Measurements from ENCODE around the gene SUSD1. TPM values are rescaled to one million over a fixed set of nuclear protein-coding genes. Genes with fewer than 3 reads are reported as not detected.

Gene SUSD1
- total RNA-seq, 4 donors from 2014 or later, result 2.6 to 6.2 (median 3.4) TPM

- TF ChIP-seq CTCF (IDR thresholded peaks at IDR 0.05) (no peak), POLR2A (IDR thresholded peaks at IDR 0.05) (no peak)
- no peak overlapping the region for H3K4me3 ChIP-seq (ENCODE audit: low read depth, poor library complexity, severe bottlenecking)
- 92 to 98% methylated on average over 5 of the region's 5 CpGs for whole genome bisulfite sequencing, 2 donors
- intact Hi-C loops (cut with DNase I; ENCODE audit: low total_unique reads), result no loop called here
- DNase-seq (ENCODE audit: low spot score in 2 of 2), result no peak
Measured at GRCh38 chr9:112042769-112043168, 132.3 kb downstream of the SUSD1 start.

GRCh38 chr9:112042244-112042638 is 132.9 kb downstream of the SUSD1 start:
- WGBS, 2 donors, result 80 to 84% methylated on average over 3 of the region's 3 CpGs
- no peak overlapping the region for H3K4me3 ChIP-seq (ENCODE audit: low read depth, poor library complexity, severe bottlenecking)
- TF ChIP-seq POLR2A (IDR thresholded peaks at IDR 0.05) (no peak), CTCF (IDR thresholded peaks at IDR 0.05) (no peak)
- intact Hi-C loops (cut with DNase I; ENCODE audit: low total_unique reads), result no loop called here
- no peak for DNase-seq (ENCODE audit: low spot score in 2 of 2)

DNA sequence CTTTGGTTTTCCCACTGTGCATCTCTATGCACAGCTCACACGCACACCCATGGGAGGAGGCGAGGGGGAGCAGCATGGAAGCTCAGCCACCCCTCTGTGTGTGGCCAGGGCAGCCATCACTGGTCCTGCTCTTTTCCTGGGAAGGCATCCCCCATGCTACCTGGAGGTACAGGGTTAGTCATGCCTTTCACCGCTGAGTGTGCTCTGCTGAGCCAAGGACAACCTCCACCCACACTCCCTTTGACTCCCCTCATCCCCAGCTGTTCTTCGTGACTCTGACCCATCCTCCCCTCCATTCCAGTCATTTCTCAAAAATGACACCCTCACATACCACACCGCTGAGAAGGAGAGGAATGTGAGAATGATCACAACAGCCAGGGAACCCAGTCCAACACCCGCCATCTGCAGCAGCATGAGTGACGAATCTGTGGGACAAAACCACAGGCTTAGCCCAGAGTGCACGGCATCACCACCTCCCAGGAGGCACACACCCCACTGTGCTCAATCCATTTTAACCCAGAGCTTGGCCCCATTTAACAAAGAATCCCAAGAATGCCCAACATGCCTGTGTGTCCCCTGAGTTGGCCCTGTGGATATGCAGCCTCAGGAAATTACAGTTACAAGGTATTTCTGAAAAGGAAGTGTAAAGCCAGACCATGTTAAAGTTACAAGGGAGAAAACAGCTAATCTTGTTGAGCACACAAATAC is 133.4 kb downstream of the SUSD1 start:
- TF ChIP-seq CTCF (IDR thresholded peaks at IDR 0.05) (no peak), POLR2A (IDR thresholded peaks at IDR 0.05) (no peak)
- intact Hi-C loops (cut with DNase I; ENCODE audit: low total_unique reads), result no loop called here
- 59 to 78% methylated on average over 8 of the region's 8 CpGs for WGBS, 2 donors

DNA sequence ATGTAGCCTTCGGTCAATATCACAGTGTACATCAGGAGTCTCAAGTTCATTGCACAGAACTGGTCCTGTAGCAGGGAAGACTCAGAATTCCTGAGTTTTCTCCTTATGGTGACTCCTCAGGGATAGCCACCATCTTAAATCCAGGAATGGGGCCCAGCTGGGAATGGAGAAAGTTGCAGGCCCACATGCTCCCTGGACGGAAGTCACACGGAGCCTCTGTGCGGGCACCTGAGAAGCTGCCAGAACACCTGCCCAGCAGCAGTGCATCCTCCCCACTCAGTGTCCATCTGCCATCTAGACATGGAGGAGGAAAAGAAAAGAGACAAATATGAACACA is 133.9 kb downstream of the SUSD1 start:
- 96 to 98% methylated on average over 4 of the region's 4 CpGs for WGBS, 2 donors
- H3K4me3 ChIP-seq (ENCODE audit: low read depth, poor library complexity, severe bottlenecking), result no peak overlapping the region
- no peak for TF ChIP-seq CTCF (IDR thresholded peaks at IDR 0.05)
- no peak for TF ChIP-seq POLR2A (IDR thresholded peaks at IDR 0.05)
- no peak for DNase-seq (ENCODE audit: low spot score in 2 of 2)
- intact Hi-C loops (cut with DNase I; ENCODE audit: low total_unique reads), result no loop called here

More for the DNA sequence above, 133.4 kb downstream of the SUSD1 start:
- DNase-seq (ENCODE audit: low spot score in 2 of 2), result no peak
- H3K4me3 ChIP-seq (ENCODE audit: low read depth, poor library complexity, severe bottlenecking), result no peak overlapping the region

DNA sequence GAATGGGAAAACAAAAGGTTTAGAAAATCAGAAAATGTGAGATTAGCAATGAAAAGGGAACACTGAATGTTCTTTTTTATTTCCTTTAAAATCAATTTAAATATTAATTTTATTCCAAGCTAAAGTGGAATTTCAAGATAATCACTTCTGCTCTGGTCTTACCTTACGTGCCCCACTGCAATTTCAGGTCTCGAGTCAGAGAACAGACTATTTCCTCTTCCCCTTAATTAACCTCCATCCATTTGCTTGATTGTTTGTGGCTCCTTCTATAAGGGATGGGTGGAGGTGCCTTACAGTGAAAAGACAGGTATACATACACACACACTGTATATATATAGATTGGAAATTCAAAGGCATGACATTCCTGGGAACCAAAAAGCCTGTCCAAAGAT is 137.1 kb downstream of the SUSD1 start:
- TF ChIP-seq POLR2A (IDR thresholded peaks at IDR 0.05) (no peak), CTCF (IDR thresholded peaks at IDR 0.05) (no peak)

More for the DNA sequence above, 137.1 kb downstream of the SUSD1 start:
- no peak overlapping the region for H3K4me3 ChIP-seq (ENCODE audit: low read depth, poor library complexity, severe bottlenecking)
- 83 to 84% methylated on average over 2 of the region's 2 CpGs for WGBS, 2 donors
- intact Hi-C loops (cut with DNase I; ENCODE audit: low total_unique reads), result no loop called here
- no peak for DNase-seq (ENCODE audit: low spot score in 2 of 2)

All from lower leg skin (tissue), 4 donors.